ENCODE results near the gene ARHGAP33.

DNA sequence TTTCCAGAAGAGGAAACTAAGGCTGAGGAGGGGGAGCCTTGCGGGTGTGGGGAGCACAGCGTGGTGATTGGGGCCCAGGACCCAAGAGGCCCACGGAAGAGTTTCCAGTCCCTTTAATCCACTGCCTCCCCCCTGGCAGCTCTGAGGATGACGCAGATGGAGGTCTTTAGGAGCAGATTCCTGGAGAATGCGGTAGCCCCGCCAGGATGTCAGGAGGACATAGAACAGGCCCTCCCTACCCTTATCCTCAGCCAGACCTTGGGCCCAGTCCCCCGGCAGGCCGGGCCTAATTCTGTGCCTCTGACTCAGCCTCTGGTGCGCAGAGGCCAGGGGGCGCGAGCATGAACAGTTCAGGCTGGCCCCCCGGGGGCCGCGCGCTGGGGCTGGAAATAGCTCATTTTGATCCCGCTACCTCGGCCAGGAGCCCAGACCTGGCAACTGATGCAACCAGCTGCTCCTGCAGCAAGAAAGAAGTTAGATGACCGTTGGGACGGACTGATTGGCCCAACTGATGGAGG lies 18.1 kb upstream of the ARHGAP33 start:
- TF ChIP-seq, protein P1, sequence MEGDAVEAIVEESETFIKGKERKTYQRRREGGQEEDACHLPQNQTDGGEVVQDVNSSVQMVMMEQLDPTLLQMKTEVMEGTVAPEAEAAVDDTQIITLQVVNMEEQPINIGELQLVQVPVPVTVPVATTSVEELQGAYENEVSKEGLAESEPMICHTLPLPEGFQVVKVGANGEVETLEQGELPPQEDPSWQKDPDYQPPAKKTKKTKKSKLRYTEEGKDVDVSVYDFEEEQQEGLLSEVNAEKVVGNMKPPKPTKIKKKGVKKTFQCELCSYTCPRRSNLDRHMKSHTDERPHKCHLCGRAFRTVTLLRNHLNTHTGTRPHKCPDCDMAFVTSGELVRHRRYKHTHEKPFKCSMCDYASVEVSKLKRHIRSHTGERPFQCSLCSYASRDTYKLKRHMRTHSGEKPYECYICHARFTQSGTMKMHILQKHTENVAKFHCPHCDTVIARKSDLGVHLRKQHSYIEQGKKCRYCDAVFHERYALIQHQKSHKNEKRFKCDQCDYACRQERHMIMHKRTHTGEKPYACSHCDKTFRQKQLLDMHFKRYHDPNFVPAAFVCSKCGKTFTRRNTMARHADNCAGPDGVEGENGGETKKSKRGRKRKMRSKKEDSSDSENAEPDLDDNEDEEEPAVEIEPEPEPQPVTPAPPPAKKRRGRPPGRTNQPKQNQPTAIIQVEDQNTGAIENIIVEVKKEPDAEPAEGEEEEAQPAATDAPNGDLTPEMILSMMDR (conservative IDR thresholded peaks at IDR 0.05; ENCODE audit: low read length), result no peak
- no peak for TF ChIP-seq EZH2phosphoT487 (IDR thresholded peaks at IDR 0.05; ENCODE audit: borderline replicate concordance)

Data from Loucy (cell line).